ENCODE data around the gene POC1A.

DNA sequence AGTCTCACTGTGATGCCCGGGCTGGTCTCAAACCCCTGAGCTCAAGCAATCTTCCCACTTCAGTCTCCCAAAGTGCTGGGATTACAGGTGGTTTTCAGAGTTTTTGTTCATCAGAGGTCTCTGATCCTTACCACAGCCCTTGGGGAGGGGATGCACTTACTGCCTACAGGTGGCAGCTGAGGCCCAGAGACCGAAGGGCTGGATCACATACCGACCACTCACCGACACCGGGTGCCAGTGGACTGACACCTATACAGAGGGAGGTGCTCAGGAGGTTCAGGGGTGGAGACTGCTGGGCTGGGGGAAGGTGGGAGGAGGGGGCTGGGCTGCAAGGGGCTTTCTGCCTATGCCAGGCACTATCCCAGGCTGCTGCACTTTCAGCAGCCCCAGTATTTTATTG is 117.4 kb downstream of the POC1A start:
- no peak for TF ChIP-seq SIN3A (IDR thresholded peaks at IDR 0.05; ENCODE audit: borderline replicate concordance, insufficient read depth, low read depth, low read length)
- TF ChIP-seq, protein P1, sequence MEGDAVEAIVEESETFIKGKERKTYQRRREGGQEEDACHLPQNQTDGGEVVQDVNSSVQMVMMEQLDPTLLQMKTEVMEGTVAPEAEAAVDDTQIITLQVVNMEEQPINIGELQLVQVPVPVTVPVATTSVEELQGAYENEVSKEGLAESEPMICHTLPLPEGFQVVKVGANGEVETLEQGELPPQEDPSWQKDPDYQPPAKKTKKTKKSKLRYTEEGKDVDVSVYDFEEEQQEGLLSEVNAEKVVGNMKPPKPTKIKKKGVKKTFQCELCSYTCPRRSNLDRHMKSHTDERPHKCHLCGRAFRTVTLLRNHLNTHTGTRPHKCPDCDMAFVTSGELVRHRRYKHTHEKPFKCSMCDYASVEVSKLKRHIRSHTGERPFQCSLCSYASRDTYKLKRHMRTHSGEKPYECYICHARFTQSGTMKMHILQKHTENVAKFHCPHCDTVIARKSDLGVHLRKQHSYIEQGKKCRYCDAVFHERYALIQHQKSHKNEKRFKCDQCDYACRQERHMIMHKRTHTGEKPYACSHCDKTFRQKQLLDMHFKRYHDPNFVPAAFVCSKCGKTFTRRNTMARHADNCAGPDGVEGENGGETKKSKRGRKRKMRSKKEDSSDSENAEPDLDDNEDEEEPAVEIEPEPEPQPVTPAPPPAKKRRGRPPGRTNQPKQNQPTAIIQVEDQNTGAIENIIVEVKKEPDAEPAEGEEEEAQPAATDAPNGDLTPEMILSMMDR (IDR thresholded peaks at IDR 0.05), result no peak
- no peak for TF ChIP-seq POLR2AphosphoS5 (IDR thresholded peaks at IDR 0.05; ENCODE audit: low read depth, low read length)
- no peak for TF ChIP-seq TCF7L2 (IDR thresholded peaks at IDR 0.05; ENCODE audit: low read depth, low read length)
- TF ChIP-seq REST (IDR thresholded peaks at IDR 0.05; ENCODE audit: insufficient read depth in 1 of 2, low read depth in 2 of 2, low read length in 1 of 2), result no peak

Data from Panc1 (cell line).